RKO (cell line): Measurements from ENCODE around the gene GNAI3.

ENCODE experiments used
- DNase-seq: peaks from one replicate; pipeline ENCODE4 v3.0.0-alpha.2; 2016; ENCODE audit warnings: low spot score

GNAI3 gene

GRCh38 chr1:109527098-109527811, 21.2 kb upstream of the GNAI3 start:
- no peak for DNase-seq

GRCh38 chr1:109527846-109528695, 20.3 kb upstream of the GNAI3 start:
- no peak for DNase-seq

GRCh38 chr1:109528712-109529111, 19.7 kb upstream of the GNAI3 start:
- DNase-seq: no peak

- no peak for DNase-seq
Observed at GRCh38 chr1:109529881-109530456, 18.4 kb upstream of the GNAI3 start.

- DNase-seq: no peak
Observed at GRCh38 chr1:109530457-109531087, 17.8 kb upstream of the GNAI3 start.

GRCh38 chr1:109531380-109531779, 17.0 kb upstream of the GNAI3 start:
- DNase-seq: no peak

GRCh38 chr1:109531826-109532364, 16.5 kb upstream of the GNAI3 start:
- DNase-seq: no peak

GRCh38 chr1:109532365-109533136, 15.9 kb upstream of the GNAI3 start:
- DNase-seq: peak; percentile 90

GRCh38 chr1:109534307-109534858, 14.0 kb upstream of the GNAI3 start:
- no peak for DNase-seq

GRCh38 chr1:109535481-109535880, 12.9 kb upstream of the GNAI3 start:
- no peak for DNase-seq

GRCh38 chr1:109535971-109536491, 12.4 kb upstream of the GNAI3 start:
- DNase-seq: no peak

GRCh38 chr1:109537450-109538178, 10.8 kb upstream of the GNAI3 start:
- no peak for DNase-seq

- no peak for DNase-seq
Observed at GRCh38 chr1:109538827-109539555, 9.4 kb upstream of the GNAI3 start.

- no peak for DNase-seq
Observed at GRCh38 chr1:109539676-109540075, 8.7 kb upstream of the GNAI3 start, which contains the start of gene GPR61. Gene GPR61 (plus strand): TSS chr1:109539872. CDS start chr1:109543023, 3,151 bp downstream.

GRCh38 chr1:109541102-109541501, 7.3 kb upstream of the GNAI3 start:
- no peak for DNase-seq

GRCh38 chr1:109542657-109543056, 5.8 kb upstream of the GNAI3 start:
- no peak for DNase-seq

GRCh38 chr1:109543283-109543987, 5.0 kb upstream of the GNAI3 start:
- DNase-seq: no peak

- DNase-seq: no peak
Observed at GRCh38 chr1:109543988-109544735, 4.3 kb upstream of the GNAI3 start.
